Measurements from ENCODE around the gene SULT1A1.

DNA sequence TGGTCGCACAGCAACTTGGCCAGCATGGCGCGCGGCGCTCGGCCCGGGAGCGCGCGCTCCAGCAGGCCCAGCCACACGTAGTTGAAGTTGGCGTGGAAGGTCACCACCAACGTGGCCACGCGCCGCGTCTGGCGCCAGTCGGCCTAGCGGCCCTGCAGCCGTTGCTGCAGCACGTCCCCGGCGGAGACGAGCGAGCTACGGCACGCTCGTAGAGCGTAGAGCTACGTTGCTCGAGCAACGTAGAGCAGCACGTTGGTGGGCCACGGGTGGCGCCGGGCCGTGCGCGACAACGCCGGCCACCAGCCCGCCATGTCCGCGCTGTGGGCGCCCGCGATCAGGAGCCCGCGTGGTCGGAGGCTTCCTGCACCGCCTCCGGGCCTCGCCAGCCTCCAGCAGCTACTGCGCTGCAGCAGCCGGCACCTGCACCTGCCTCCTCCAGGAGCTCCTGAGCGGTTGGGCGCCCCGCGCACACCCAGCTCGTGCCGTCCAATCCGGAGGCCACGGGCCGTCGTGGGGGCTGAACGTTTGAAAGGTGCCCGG lies 13.4 kb upstream of the SULT1A1 start:
- TF ChIP-seq EZH2 (IDR thresholded peaks at IDR 0.05; ENCODE audit: insufficient read depth, poor library complexity, severe bottlenecking) (no peak), EZH2phosphoT487 (IDR thresholded peaks at IDR 0.05; ENCODE audit: insufficient read depth, low read depth) (no peak)
